ENCODE measurements around the gene HLA-G.
"Not testable (repeated sequence)": the region's sequence is repeated elsewhere in the genome, so short reads cannot be mapped to it uniquely, and the experiment has no call there.

HLA-G gene

DNA sequence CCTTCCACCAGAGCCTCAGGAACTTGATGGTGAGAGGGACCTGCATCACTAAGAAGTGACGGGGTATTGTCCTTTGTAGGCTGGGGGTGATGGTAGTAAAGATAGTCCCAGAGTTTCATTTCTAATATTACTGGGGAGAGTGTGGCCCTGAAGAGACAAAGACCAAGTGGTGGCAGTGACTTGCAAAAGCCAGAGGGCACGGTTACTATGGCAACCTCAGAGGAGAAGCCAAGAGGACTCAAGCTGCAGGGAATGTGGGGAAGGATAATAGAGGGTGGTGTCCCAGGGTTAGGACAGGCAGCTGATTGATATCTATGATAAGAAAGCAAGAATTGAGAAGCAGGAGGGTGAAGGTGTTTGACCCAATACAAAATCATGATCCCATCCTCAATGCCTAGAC is 42.5 kb downstream of the HLA-G start:
- no peak for DNase-seq (ENCODE audit: low spot score)

DNA sequence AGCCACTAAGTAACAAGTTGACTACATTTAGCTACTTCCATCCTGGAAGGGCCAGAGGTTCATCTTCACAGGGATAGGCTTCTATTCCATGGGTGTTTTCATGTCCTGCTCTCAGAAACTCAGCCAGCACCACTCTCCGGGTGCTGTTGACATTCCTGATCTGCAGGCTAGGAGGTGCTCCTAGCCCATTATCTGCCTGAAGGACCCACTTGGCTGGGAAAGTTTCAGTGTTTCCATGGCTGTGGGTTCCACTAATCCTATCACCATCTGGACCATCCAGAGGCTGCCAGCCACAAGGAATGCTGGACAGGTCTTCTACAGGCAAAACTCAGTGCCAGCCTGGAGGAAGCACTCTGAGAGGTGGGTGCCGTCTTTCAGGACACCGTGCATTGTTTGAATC is 45.2 kb downstream of the HLA-G start:
- DNase-seq (ENCODE audit: low spot score): no peak

DNA sequence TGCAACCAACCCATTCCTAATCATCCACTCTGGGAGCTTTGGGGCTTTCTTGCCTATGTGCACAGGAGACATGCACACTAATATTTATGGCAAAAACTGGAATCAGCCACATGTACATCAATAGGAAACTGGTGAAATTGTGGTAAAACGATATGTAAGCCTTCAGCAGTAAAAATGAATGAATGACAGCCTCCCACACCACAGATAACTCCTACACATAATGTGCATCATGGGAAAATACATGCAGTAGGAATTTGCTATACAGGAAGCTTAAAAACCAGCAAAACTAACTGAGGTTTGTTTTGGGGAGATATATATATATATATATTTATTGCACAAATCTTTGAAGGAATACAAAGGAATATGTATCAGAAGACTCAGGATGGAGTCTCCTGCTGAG is 47.6 kb downstream of the HLA-G start:
- DNase-seq (ENCODE audit: low spot score): no peak

DNA sequence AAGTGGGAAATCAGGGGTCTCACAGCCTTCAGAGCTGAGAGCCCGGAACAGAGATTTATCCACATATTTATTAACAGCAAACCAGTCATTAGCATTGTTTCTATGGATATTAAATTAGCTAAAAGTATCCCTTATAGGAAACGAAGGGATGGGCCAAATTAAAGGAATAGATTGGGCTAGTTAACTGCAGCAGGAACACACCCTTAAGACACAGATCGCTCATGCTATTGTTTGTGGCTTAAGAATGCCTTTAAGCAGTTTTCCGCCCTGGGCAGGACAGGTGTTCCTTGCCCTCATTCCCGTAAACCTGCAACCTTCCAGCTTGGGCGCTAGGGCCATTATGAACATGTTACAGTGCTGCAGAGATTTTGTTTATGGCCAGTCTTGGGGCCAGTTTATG is 48.1 kb downstream of the HLA-G start:
- DNase-seq (ENCODE audit: low spot score): not testable (repeated sequence)
